Hepatocyte (in vitro differentiated cells): ENCODE data around the gene RGS14.

ENCODE experiments used
- CTCF ChIP-seq: fragments of 200-600 bp; sonication (generic); IDR thresholded peaks from 2 replicates; pipeline ENCODE4 v1.5.1; 2016; ENCODE audit warnings: antibody characterized with exemption, mild to moderate bottlenecking; ENCODE audit not compliant: poor library complexity
- EZH2 ChIP-seq: fragments of 200-600 bp; sonication (generic); IDR thresholded peaks from 2 replicates; pipeline ENCODE4 v1.6.1; 2016; ENCODE audit warnings: antibody characterized with exemption, mild to moderate bottlenecking, borderline replicate concordance

- TF ChIP-seq CTCF (no peak), EZH2 (no peak)
Measured at GRCh38 chr5:177311723-177312648, 45.7 kb upstream of the RGS14 start, which contains the start of gene MXD3.
